Stimulated activated CD4-positive, alpha-beta T cell treated with anti-CD3 and anti-CD28 coated beads, Interleukin-1b, Interleukin-23, amount 100 ng/mL, for 4 hours (primary cell): Measurements from ENCODE around the gene PLD3.
"Not testable (repeated sequence)": the region's sequence is repeated elsewhere in the genome, so short reads cannot be mapped to it uniquely, and the experiment has no call there.

Experiments used
- DNase-seq, 2 donors: peaks; one replicate each; pipeline ENCODE4 v3.0.0-alpha.2; 2020; ENCODE audit warnings: low read depth in 2 of 2

The PLD3 gene

DNA sequence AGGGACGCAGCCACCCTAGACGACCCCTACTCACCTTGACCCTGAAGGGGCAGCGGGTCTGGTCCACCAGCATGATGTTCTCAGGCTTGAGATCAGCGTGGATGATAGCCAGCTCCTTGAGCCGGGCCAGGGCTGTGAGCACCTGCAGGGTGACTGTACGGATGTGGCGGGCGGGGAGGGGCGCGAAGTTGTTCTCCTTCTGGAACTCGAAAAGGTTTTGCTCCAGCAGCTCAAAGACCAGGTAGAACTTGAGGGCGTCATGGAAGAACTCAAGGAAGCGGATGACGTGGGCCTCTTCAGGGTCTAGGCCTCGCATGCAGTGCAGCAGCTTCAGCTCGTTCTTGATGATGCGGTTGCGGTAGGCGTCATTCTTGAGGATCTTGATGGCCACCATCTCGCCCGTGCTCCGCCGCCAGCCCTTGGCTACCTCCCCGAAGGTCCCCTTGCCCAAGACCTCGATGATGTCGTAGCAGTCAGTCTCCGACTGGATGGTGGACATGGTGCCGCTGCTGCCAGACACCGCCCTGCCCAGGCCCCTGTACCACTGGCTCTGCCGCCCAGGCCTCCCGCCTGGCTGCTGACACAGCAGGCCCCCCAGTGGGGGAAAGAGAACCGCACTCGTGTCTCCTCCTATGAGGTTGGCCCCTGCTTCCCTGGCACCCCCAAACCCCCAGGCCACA is 41.0 kb downstream of the PLD3 start:
- DNase-seq = no peak

DNA sequence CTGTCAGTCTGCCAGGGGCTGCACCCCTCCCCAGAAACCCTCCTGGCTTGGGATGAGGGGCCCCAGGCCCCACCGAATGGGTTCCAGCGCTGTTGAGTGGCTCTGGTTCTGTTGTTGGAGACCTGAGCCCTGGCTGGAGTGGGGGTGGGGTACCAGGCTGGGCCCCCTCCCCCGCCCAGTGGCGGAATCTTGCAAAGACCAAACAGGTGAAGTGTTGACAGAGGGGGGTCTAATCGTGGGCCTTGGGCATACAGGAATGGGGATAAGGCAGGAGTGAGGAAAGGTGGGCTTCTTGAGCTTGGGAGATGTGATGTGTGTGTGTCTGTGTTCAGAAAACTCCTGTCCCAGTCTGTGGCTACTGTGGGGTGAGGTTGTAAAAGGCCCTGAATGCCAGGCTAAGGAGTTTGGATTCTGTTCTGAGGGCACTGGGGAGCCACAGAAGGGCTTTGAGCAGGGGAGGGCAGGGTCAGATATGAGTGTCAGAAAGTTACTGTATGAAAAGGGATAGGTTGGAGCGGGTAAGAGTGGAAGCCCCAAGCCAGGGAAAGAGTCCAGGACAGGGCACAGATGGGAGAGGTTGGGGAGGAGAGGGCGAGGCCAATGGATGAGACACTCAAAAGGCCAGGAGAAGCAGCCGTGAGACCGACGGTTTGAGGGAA is 41.7 kb downstream of the PLD3 start, which contains the start of gene HIPK4:
HIPK4 (minus strand) TSS at position 98 of the 659 bp plus-strand sequence. CDS start 279 bp downstream, outside the sequence.
- no peak for DNase-seq

DNA sequence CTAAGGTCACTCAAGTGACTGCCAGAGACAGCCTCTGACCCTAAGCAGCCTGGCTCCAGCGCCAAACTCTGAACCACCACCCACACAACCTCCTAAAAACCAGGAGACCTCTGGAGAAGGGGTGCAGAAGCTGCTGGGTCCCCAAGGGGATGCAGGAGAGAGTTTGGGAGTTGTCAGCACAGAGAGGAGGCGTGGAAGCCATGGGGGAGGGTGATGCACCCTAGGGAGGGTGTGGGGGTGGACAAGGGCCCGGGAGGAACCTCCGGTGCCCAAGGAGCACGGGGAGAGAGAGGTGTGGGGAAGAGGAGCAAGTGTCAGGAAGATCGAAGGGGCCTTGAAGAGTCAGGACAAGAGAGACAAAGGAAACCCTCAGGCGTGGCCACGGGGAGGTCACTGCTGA is 43.6 kb downstream of the PLD3 start:
- no peak for DNase-seq

DNA sequence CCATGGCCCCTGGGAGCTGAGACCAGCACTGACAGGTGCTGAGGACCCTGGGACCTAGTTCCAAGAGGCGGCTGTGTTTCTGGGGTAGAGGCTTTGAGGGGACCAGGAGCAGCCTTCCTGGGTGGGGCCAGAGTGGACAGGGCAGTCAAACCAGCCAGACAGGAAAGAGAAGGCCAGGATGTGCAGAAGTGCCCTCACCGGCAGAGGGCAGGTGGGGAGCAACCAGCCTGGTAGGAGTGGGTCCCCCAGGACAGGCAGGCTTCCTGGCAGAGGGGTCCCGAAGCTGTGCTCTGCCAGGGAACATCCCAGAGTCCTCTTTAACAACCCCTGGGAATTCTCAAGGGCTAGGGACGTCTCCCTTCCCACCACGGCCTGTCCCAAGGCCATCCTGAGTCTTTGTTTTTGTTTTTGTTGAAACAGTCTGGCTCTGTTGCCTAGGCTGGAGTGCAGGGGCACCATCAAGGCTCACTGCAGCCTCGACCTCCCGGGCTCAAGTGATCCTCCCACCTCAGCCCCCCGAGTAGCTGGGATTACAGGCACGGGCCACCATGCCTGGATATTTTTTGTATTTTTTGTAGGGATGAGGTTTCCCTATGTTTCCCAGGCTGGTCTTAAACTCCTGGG is 44.5 kb downstream of the PLD3 start:
- DNase-seq = no peak

DNA sequence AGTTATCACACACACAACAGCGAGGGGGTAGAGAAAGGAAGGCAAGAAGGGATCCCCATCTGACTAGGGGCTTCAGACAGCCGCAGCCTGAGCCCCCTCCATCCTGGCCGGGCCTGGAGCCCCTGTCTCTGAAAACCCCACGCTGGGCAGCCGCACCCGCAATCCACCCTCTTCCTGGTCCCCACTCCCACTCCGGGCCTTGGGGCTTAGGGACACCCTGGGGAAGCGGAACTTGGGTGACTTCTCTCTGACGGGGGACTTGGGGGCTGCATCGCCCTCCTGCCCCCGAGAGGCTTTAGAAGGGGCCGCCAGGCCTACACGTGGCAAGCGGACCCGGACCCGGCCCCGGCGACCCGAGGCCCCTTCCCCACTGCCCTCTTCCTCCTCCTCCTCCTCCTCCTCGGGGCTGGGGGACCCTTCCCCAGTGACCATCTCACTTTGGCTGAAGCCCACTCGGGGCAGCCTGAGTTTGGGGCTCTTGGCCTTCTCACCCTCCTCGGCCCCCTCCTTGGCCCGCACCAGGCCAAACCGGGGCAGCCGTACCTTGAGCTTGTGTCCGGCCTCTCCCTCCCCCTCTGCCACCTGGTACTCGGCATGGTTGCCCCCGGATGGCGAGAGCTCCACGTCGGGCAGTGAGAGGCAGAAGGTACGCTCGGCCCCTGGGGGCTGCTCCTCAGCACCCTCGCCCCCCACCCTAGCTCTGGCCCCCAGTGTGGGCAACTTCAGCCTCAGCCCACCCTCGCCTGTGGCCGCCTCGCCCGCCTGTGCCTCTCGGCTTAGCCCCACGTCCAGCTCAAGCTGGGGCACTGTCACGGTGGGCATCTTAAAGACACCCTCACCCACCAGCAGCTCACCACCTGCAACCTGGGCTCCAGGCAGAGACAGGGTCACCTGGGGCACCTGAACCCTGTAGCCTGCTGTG is 45.7 kb downstream of the PLD3 start:
- DNase-seq = no peak

DNA sequence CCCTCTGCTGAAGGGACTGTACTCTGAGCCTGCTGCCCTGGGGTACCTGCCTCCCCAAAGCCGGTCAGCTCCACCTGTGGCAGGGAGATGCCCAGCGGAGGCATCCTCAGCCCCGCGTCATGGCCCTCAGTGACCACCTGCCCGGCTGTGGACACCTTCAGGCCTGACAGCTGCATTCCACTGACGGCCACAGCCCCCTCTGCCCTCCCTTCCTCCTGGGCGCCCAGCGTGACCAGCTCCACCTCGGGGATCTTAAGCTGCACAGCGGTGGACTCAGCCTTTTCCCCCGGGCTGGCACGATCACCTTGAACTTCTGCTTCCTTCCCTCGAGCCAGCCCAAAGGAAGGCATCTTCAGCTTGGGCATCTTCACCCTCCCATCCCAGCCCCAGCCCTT is 46.3 kb downstream of the PLD3 start:
- DNase-seq = no peak

DNA sequence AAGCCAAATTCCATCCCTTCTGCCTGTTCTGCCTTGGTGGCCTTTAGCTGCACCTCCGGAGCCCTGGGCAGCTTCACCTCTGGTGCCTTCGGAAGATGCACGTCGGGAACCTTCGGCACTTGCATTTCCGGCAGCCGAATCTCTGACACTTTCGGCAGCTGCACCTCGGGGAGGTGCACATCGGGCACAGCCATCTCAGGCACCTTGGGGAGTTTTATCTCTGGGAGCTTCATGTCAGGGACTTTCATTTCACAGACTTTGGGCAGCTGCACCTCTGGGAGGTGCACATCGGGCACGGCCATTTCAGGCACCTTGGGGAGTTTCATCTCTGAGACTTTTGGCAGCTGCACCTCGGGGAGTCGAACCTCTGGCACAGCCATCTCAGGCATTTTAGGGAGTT is 47.5 kb downstream of the PLD3 start:
- no peak for DNase-seq

DNA sequence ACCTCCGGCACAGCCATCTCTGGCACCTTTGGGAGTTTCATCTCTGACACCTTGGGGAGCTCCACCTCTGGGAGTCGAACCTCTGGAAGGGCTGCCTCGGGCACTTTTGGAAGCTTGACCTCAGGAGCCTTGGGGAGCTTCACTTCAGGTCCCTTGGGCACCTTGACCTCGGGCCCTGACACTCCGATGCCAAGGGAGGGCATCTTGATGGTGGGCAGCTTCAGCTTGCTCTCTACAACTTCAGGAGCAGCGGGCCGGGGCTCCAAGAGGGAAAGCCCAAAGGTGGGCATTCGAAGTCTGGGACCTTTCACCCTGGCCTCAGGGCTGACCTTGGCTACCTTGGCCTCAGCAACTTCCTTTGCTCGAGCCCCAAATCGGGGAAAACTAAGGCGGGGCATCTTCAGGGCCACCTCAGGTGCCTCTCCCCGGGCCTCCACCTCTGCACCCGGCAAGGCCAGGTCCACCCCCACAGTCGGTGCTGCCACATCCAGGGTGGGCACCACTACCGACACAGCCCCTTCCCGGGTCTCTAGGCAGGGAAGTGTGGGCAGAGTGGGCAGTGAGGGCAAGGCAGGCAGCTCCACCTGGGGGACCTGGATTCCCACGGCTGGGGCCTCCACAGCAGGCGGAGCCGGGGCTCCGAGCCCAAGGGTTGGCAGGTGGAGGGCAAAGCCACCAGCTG is 48.5 kb downstream of the PLD3 start:
- no peak for DNase-seq

DNA sequence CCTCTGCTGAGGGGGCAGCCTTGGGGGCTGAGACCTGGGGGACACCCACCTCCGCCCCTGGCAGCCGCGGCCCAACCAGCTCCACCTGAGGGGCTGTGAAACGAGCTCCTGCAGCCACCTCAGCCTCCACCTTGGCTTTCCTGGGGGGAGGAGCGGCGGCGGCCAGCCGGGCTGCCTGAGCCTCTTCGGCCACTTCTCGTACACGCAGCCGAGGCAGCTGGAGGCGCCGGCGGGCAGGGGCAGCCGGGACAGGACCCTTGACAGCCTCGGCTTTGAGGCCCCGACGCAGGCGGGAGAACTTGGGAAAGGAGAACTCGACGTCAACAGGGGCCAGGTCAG is 49.0 kb downstream of the PLD3 start:
- no peak for DNase-seq

DNA sequence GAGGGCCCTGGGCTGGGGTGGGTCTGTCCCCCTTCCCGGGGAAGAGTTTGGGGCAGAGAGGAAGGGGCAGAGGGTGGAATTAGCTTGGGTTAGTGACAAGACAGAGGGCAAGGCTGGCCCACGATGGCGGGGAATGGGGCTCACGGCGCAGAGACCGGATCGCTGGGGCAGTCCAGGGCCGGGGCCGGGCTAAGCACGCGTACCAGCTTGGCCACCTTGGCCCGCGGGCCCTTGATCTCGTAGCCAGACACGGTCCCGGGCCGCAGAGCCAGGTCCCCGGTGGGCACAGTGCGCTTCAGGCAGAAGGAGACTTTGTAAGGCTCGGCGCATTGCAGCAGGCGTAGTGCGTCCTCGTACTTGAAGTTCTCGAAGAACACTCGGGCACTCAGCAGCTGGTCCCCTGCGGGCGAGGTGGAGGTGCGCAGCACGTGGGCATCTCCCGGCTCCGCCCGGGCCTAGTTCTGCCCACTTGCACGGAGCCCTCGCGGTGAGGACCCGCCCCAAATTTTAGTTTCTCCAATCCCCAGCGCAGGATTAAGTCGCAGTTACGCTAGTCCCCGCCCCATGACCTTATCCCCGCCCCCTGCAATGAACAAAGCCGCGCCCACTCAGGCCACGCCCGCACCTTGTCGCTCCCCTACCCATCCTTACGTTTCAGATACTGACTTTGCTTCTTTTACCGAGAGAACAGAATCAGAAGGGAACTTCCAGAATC is 50.1 kb downstream of the PLD3 start:
- peak; percentile 41 to 58 for DNase-seq

DNA sequence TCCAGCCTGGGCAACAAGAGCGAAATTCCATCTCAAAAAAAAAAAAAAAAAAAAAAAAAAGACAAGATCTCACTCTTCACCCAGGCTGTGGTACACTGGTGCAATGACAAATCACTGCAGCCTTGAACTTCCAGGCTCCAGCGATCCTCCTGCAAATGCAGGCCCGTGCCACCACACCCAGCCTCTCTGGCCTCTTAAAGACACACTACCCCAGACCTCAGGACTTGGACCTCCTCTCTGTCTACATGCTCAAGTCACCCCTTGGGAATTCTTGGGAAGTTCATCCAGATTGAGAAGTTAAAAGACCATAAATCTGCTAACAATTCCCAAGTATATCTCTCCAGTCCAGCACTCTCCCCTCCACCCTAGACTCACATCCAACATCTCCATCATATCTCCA is 52.1 kb downstream of the PLD3 start:
- no peak for DNase-seq

DNA sequence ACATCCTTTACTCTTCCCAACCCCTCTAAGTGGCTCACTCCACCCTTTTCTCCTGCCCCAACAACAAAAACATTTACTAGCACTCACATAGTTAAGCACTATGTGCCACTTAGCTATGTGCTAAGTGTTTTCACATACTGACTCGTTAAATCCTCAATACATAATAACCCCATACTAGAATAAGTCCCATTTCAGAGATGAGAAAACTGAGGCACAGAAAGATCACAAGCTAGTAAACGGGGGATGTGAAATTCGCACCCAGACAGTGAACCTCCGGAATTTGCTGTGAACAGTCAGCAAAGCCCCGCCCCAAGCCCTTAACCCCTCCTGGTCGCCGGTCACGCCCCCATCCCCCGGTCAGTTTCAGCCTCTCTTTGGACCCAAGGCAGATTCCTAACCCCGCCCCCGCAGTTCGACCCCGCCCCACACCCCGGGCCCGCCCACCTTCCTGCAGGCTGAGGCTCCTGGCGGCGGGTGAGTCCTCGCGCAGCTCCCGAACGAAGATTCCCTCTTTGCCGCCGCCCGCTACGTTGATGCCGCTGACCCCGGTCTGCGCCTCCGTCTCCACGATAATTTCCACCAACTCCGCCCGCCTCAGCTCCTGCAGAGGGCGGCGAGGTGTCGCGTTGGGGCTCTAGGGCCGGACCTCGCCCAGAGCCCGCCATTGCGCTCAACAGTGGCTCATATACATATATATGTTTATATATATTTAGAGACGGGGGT is 54.9 kb downstream of the PLD3 start:
- peak; percentile 57 to 72 for DNase-seq

DNA sequence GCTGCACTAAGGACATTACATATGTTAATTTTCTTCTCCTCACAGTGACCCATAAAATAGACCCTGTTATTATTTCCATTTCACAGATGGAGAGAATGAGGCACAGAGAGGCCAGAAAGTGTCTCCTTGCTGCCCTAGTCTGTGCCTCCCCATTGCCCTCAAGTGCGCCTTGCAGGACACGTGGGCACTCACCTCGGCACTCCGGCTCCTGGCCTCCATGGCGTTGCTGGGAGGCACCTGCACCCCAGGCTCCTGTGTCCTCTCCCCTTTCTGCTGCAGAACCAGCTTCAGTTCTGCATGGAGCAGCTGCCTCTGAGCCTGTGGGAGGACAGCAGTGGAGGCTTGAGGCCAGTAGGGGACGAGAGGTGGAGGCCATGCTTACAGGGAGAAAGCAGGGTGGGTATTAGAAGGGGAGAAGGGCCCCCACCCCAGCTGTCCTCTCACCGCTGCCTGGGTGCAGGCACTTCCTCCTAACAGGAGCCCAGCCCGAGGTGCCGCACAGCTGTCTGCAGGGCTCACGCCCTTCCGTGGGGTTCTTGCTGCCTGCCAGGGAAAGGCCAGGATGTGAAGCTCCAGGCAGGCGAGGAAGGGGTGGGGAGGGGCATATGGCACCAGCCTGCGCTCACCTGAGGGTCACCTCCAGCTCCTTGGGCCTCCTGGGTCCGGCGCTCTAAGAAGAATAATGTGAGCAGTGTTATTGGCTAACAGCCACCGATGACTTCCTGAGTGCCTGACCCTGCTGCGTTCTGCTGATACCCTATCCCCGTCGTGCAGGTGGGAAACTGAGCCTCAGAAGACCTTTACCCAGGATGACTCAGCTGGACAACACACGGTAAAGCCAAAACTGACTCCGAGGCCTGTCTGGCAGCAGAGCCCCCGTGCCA is 59.5 kb downstream of the PLD3 start:
- no peak for DNase-seq

DNA sequence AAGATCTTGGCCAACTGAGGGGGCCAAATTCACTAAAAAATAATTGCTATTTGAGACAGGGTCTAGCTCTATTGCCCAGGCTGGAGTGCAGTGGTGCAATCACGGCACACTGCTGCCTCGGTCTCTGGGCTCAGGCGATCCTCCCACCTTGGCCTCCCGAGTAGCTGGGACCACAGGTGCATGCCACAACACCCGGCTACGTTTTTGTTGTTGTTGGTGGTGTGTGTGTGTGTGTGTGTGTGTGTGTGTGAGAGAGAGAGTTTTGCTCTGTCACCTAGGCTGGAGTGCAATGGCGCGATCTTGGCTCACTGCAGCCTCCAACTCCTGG is 60.1 kb downstream of the PLD3 start:
- DNase-seq = not testable (repeated sequence)

DNA sequence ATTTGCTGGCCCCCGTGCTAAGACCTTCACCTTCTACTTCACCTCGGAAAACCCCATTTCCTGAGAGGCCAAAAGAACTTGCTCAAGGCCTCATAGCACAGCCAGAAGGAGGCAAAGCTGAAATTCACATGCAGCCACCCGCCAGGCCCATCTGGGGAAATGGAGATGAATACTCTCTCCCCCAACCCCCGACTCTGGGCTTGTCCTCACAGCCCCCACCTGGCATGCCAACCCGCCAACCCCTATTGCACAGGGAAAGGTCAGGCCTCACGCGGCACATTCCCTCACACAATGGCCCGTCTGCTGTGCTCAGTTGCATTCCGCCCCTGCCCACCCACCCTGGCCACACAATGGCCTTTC is 61.5 kb downstream of the PLD3 start:
- no peak for DNase-seq

DNA sequence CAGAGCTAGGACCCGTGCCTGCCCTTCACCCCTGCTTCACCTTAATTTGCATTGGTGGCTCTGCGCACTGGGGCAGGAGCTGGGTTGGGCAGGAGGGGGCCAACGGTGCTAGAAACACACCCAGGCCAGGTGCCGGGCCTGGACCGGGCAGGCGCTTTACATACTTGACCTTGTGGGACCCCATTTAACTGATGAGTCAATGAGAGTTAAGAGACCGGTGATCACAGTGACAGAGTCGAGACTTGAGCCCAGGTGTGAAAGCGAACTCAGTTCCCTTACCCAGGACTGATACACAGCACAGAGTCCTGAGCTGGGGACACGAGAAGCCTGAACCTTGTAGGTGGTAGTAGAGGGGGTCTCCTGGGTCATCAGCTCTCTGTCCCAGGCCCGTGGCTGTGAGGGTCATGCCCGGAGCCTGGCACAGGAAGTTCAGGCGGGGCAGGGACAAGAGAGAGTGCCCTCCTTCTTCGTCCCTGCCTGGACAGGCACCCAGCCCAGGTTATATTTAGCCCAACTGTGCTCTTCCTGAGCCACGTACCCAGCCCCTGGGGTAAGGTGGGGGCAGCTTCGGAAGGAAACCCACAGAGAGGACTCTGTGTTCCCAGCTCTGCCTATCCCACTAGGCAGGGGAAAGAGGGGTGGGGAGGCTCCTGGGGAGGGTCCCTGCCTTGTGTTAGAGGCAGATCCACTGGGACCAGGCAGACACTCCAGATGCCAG is 62.8 kb downstream of the PLD3 start:
- no peak for DNase-seq

DNA sequence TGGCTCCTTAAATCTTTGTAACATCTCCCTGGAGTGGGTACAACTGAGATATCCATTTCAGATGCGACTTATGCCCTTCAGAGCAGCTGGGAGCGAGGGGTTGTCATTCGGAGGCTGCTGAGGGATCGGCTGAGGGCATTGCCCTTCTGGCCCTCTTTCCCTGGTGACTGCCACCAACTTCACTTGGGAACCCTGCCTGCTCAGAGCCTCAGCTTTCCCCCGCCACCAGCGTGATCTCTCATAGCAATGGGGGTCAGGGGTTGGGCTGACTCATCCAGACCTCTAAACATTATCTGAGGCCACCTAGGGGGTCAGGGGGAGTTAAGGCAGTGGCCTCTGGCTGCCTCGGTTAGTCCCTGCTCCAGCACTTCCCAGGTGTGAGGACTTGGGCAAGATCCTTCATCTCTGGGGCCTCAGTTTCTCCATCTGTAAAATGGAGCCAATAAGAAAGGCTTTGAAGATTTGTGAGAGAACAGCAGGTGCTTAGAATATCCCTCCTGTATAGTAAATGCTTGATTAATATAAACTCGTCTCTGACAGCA is 63.5 kb downstream of the PLD3 start:
- DNase-seq = no peak

DNA sequence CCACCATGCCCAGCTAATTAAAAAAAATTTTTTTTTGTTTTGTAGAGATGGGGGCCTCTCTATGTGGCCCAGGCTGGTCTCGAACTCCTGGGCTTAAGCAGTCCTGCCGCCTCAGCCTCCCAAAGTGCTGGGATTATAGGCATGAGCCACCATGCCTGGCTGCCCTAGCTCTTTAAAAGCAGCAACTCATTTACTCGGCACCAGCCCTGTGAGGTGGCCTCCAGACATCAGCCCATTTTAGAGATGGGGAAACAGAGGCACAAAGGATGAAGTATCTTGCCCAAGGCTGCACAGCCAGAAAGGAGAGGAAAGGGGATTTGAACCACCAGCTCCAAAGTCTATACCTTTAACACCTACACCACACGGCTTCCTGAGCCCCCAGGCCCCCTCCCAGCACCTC is 64.4 kb downstream of the PLD3 start:
- no peak for DNase-seq
